Testis (tissue), 2 donors: ENCODE data around the gene GARNL3.

Experiments used
- POLR2A ChIP-seq: fragments of 450-650 bp; IDR thresholded peaks from one replicate; pipeline ENCODE4 v1.6.1; 2017; ENCODE audit warnings: antibody characterized with exemption, mild to moderate bottlenecking, moderate library complexity
- TF ChIP-seq, protein P1 (sequence below), 3 experiments: fragments of 450-650 bp in 2 of 3; fragments of 200-600 bp in 1 of 3; sonication (generic) in 1 of 3; IDR thresholded peaks; one replicate each; pipeline ENCODE4 v1.5.1; 2016 to 2019; ENCODE audit warnings: antibody characterized with exemption in 3 of 3, mild to moderate bottlenecking in 2 of 3, moderate library complexity in 1 of 3

DNA sequence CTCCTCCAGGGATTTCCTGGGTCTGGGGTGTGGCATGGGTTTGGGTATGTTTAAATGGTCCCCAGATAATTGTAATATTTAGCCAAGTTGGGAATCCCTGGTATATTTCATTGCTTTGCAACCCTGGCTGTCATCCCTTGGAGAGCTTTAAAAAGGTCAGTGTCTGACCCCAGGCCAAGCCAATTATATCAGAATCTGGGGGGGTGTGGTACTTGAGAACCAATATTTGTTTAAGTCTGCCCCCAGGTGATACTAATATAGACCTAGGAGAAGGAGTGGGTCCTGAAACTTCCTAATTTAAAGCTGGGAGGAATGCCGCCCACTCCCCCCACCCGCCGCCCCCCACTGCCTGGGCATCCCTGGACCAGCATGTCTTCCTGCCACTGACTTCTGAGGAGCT lies 94.2 kb downstream of the GARNL3 start:
- no peak for TF ChIP-seq POLR2A
- TF ChIP-seq, protein P1, sequence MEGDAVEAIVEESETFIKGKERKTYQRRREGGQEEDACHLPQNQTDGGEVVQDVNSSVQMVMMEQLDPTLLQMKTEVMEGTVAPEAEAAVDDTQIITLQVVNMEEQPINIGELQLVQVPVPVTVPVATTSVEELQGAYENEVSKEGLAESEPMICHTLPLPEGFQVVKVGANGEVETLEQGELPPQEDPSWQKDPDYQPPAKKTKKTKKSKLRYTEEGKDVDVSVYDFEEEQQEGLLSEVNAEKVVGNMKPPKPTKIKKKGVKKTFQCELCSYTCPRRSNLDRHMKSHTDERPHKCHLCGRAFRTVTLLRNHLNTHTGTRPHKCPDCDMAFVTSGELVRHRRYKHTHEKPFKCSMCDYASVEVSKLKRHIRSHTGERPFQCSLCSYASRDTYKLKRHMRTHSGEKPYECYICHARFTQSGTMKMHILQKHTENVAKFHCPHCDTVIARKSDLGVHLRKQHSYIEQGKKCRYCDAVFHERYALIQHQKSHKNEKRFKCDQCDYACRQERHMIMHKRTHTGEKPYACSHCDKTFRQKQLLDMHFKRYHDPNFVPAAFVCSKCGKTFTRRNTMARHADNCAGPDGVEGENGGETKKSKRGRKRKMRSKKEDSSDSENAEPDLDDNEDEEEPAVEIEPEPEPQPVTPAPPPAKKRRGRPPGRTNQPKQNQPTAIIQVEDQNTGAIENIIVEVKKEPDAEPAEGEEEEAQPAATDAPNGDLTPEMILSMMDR (IDR thresholded peaks at IDR 0.05) = no peak
